Loucy (cell line): ENCODE measurements around the gene KLF2.

ENCODE experiments used
- CTCF ChIP-seq: fragments of 200-600 bp; sonication (generic); conservative IDR thresholded peaks from 2 replicates; pipeline ENCODE4 v1.5.1; 2014; ENCODE audit warnings: mild to moderate bottlenecking, antibody characterized with exemption, low read length
- EZH2phosphoT487 ChIP-seq: fragments of 200-600 bp; IDR thresholded peaks from 2 replicates; pipeline ENCODE4 v1.6.1; 2018; ENCODE audit warnings: antibody characterized with exemption, mild to moderate bottlenecking, moderate library complexity, borderline replicate concordance

- TF ChIP-seq CTCF = no peak
- TF ChIP-seq EZH2phosphoT487 = no peak
Observed at GRCh38 chr19:16366433-16367260, 42.0 kb downstream of the KLF2 start.
